Fibroblast of lung (primary cell): ENCODE data around the gene GRIK2. TPM values are rescaled to one million over a fixed set of nuclear protein-coding genes. Genes with fewer than 3 reads are reported as not detected.

Experiments
- DNase-seq, 2 donors: peaks; one replicate each; pipeline versions ENCODE4 v3.0.0 to v3.0.0-alpha.2; 2010; ENCODE audit warnings: low read depth in 2 of 2
- H2AFZ ChIP-seq: 2 replicates; pipeline ENCODE4 v1.5.1; 2012; ENCODE audit warnings: low read length, control low read depth, inconsistent platforms
- H3K27ac ChIP-seq: 2 replicates; pipeline ENCODE4 v1.5.1; 2011; ENCODE audit warnings: low read length, control low read depth; ENCODE audit not compliant: insufficient read depth
- H3K27me3 ChIP-seq: 2 replicates; pipeline ENCODE4 v1.5.1; 2011; ENCODE audit warnings: mild to moderate bottlenecking, low read length; ENCODE audit not compliant: control insufficient read depth, insufficient read depth
- H3K36me3 ChIP-seq: 2 replicates; pipeline ENCODE4 v1.5.1; 2011; ENCODE audit warnings: low read length; ENCODE audit not compliant: control insufficient read depth, insufficient read depth
- H3K4me1 ChIP-seq: 2 replicates; pipeline ENCODE4 v1.5.1; 2011; ENCODE audit warnings: low read length; ENCODE audit not compliant: control insufficient read depth, insufficient read depth; ENCODE audit errors: extremely low read depth
- H3K4me2 ChIP-seq: 2 replicates; pipeline ENCODE4 v1.5.1; 2011; ENCODE audit warnings: low read length, control low read depth; ENCODE audit not compliant: insufficient read depth; ENCODE audit errors: extremely low read depth
- H3K4me3 ChIP-seq, 4 experiments: fragments of 200-600 bp in 1 of 4; sonication (generic) in 1 of 4; replicated peaks in 1 of 4; 2 replicates each; pipeline ENCODE4 v1.5.1; 2011 to 2016; ENCODE audit warnings: low read length in 4 of 4, low read depth in 3 of 4, mild to moderate bottlenecking in 3 of 4, control low read depth in 2 of 4, inconsistent platforms in 1 of 4, mixed read lengths in 1 of 4; ENCODE audit not compliant: insufficient read depth in 1 of 4; ENCODE audit errors: control extremely low read depth in 1 of 4
- H3K79me2 ChIP-seq: 2 replicates; pipeline ENCODE4 v1.5.1; 2012; ENCODE audit warnings: mild to moderate bottlenecking, low read length, inconsistent platforms; ENCODE audit not compliant: control insufficient read depth, insufficient read depth
- H3K9ac ChIP-seq: 2 replicates; pipeline ENCODE4 v1.5.1; 2011; ENCODE audit warnings: mild to moderate bottlenecking, low read length, control low read depth; ENCODE audit not compliant: insufficient read depth
- H3K9me3 ChIP-seq: 2 replicates; pipeline ENCODE4 v1.5.1; 2012; ENCODE audit warnings: low read depth, low read length; ENCODE audit not compliant: control insufficient read depth, insufficient read depth
- H4K20me1 ChIP-seq: 2 replicates; pipeline ENCODE4 v1.5.1; 2011; ENCODE audit warnings: low read length; ENCODE audit not compliant: control insufficient read depth, insufficient read depth; ENCODE audit errors: extremely low read depth
- CTCF ChIP-seq, 2 donors: IDR thresholded peaks in 1 of 2; conservative IDR thresholded peaks in 1 of 2; 1 replicate in 1 of 2; 2 replicates in 1 of 2; pipeline ENCODE4 v1.5.1; 2011 to 2012; ENCODE audit warnings: low read length in 2 of 2, control low read depth in 1 of 2, inconsistent platforms in 1 of 2, low read depth in 1 of 2, mild to moderate bottlenecking in 1 of 2
- EZH2 ChIP-seq: IDR thresholded peaks from 2 replicates; pipeline ENCODE4 v1.5.1; 2012; ENCODE audit warnings: low read length, control low read depth, mild to moderate bottlenecking; ENCODE audit errors: missing control alignments
- polyA plus RNA-seq, 2 donors: library from polyadenylated mRNA; depleted of rRNA in 1 of 2; stranded (reverse) in 1 of 2; unstranded in 1 of 2; fragments of >200 nt; gene quantifications; 2 replicates each; pipeline ENCODE4 v1.2.1, GENCODE V29; 2011 to 2012; ENCODE audit warnings: missing spikeins in 1 of 2
- total RNA-seq: library from RNA; depleted of rRNA; stranded (reverse); fragments of >200 nt; gene quantifications from 2 replicates; pipeline ENCODE4 v1.2.1, GENCODE V29; 2014

GRIK2 gene
- total and polyA plus RNA-seq, 2 donors (not counting 1 experiment from before 2014, with no cell fraction given), result 0.33 to 0.40 TPM

DNA sequence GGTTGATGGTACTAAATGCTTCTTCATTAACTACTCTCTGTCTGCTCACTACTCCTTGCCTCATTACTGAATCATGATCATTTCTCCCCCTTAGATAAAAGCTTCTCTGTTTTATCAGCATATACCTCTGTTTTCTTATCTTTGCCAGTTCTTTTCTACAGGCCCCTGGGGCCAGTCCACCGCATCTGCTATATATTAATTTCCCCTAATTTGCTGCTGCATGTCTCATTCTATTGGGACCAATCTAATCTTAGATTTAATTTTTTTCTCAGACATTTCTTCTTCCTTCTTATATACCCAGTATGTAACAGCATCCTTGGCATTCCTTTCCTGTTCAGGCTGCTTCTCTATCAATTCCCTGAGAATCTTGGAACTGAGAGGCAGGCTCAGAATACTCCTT lies 51.2 kb downstream of the GRIK2 start:
- Histone ChIP-seq H3K9me3 (no peaks in the 10 kb centered on the region), H3K27ac (no peak overlapping the region), H3K4me1 (no peaks in the 10 kb centered on the region), H3K36me3 (no peaks in the 10 kb centered on the region), H3K79me2 (no peaks in the 10 kb centered on the region), H2AFZ (no peak overlapping the region), H3K27me3 (no peaks in the 10 kb centered on the region), H3K9ac (no peak overlapping the region), H3K4me2 (no peak overlapping the region), H3K4me3 (no peak overlapping the region), H4K20me1 (no peaks in the 10 kb centered on the region)
- no peak for TF ChIP-seq EZH2
- no peak for TF ChIP-seq CTCF (conservative IDR thresholded peaks at IDR 0.05 in 1 of 2, IDR thresholded peaks at IDR 0.05 in 1 of 2; ENCODE audit: low read depth in 1 of 2, low read length in 2 of 2)
- no peak for DNase-seq

DNA sequence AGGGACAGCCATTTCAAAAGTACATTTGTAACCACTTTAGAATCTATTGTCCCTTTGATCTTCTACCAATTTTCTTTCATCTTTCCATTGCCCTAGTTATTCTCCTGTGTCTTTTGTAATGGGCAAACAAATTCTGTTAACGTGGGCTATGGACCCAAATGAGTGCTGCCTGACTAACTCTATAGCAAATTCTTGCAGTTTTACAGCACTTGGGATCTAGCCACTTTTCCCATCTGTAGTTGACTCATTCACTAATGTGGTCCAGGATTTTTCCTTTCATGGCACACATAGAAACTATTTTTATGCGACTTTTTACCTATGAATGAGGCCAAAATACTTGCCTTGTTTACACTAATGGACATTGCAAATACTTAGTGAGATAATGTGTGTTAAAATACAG lies 52.0 kb downstream of the GRIK2 start:
- Histone ChIP-seq H3K27me3 (no peaks in the 10 kb centered on the region), H3K27ac (no peak overlapping the region), H3K9me3 (no peaks in the 10 kb centered on the region), H3K4me1 (no peaks in the 10 kb centered on the region), H4K20me1 (no peaks in the 10 kb centered on the region), H2AFZ (no peak overlapping the region), H3K4me3 (no peak overlapping the region), H3K4me2 (no peak overlapping the region), H3K36me3 (no peaks in the 10 kb centered on the region), H3K79me2 (no peaks in the 10 kb centered on the region), H3K9ac (no peak overlapping the region)
- DNase-seq, result peak; percentile 0 to 78
- TF ChIP-seq CTCF (conservative IDR thresholded peaks at IDR 0.05 in 1 of 2, IDR thresholded peaks at IDR 0.05 in 1 of 2; ENCODE audit: low read depth in 1 of 2, low read length in 2 of 2), result no peak
- no peak for TF ChIP-seq EZH2

DNA sequence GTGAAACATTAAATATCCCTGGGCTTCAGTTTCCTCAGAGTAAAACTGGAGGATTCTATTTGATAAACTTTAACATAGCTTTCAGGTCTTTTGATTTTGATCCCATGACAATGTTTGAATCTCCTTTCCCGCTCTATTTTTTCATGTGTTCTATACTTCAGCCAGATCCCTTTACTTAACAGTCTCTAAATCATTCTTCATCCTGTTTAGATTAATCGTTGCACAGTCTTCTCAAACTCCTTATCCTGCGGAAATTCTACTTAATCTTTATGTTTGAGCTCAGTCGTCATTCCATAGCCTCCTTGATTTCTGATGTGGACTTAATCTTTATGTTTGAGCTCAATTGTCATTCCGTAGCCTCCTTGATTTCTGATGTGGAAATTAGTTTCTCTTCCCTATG lies 57.4 kb downstream of the GRIK2 start:
- no peaks in the 10 kb centered on the region for H3K4me1 ChIP-seq
- no peak overlapping the region for H3K27ac ChIP-seq
- no peak overlapping the region for H3K4me2 ChIP-seq
- H3K36me3 ChIP-seq, result no peaks in the 10 kb centered on the region
- H3K4me3 ChIP-seq, result no peak overlapping the region
- no peak overlapping the region for H3K9ac ChIP-seq
- no peaks in the 10 kb centered on the region for H3K79me2 ChIP-seq
- no peaks in the 10 kb centered on the region for H4K20me1 ChIP-seq
- TF ChIP-seq EZH2 (no peak), CTCF (conservative IDR thresholded peaks at IDR 0.05 in 1 of 2, IDR thresholded peaks at IDR 0.05 in 1 of 2; ENCODE audit: low read depth in 1 of 2, low read length in 2 of 2) (no peak)
- no peaks in the 10 kb centered on the region for H3K9me3 ChIP-seq
- no peak overlapping the region for H2AFZ ChIP-seq
- no peak for DNase-seq
- no peaks in the 10 kb centered on the region for H3K27me3 ChIP-seq
